Testis (tissue), 2 donors: ENCODE results near the gene CLSTN1.

Experiments
- CTCF ChIP-seq, 3 experiments: fragments of 450-650 bp in 2 of 3; fragments of 200-600 bp in 1 of 3; sonication (generic) in 1 of 3; IDR thresholded peaks; one replicate each; pipeline ENCODE4 v1.5.1; 2016 to 2019; ENCODE audit warnings: antibody characterized with exemption in 3 of 3, mild to moderate bottlenecking in 2 of 3, moderate library complexity in 1 of 3
- POLR2A ChIP-seq: fragments of 450-650 bp; IDR thresholded peaks from one replicate; pipeline ENCODE4 v1.6.1; 2017; ENCODE audit warnings: antibody characterized with exemption, mild to moderate bottlenecking, moderate library complexity

- TF ChIP-seq CTCF (IDR thresholded peaks at IDR 0.05) = no peak
- no peak for TF ChIP-seq POLR2A
These were observed 147 bp downstream of the CLSTN1 start for GRCh38 chr1:9823693-9823942.
